ENCODE data around the gene XIST.

GRCh38 chrX:73822775-73823174 lies 29.7 kb downstream of the XIST start:
- TF ChIP-seq CTCF (optimal IDR thresholded peaks at IDR 0.05 in 1 of 3, IDR thresholded peaks at IDR 0.05 in 1 of 3, conservative IDR thresholded peaks at IDR 0.05 in 1 of 3; ENCODE audit: extremely low read depth in 1 of 3, insufficient read depth in 2 of 3, low read length in 3 of 3) (no peak), EZH2 (IDR thresholded peaks at IDR 0.05; ENCODE audit: low read length) (no peak)

Measured in keratinocyte (primary cell).